Measurements from ENCODE around the gene ANKRD1.
"Not testable (repeated sequence)": the region's sequence is repeated elsewhere in the genome, so short reads cannot be mapped to it uniquely, and the experiment has no call there.

ANKRD1 gene

GRCh38 chr10:90885176-90885575 lies 35.7 kb downstream of the ANKRD1 start:
- Histone ChIP-seq H3K4me3 (ENCODE audit: insufficient read depth, low read depth, low read length) (no peak overlapping the region), H3K4me1 (ENCODE audit: control insufficient read depth, insufficient read depth, low read length) (no peaks in the 10 kb centered on the region), H3K36me3 (ENCODE audit: control insufficient read depth, insufficient read depth, low read length) (peaks cover 36% of the 10 kb centered on the region), H3K27me3 (ENCODE audit: control insufficient read depth, insufficient read depth, low read length, poor library complexity, severe bottlenecking) (no peaks in the 10 kb centered on the region), H3K27ac (ENCODE audit: insufficient read depth, low read depth, low read length, poor library complexity, severe bottlenecking) (no peak overlapping the region), H3K9me3 (ENCODE audit: control insufficient read depth, low read length) (no peaks in the 10 kb centered on the region)
- WGBS, 2 experiments = 82 to 87% methylated on average over 1 of the region's 1 CpG

GRCh38 chr10:90884431-90884830 lies 36.5 kb downstream of the ANKRD1 start:
- WGBS, 2 experiments = 94 to 98% methylated on average over 2 to 3 of the region's 3 CpGs
- H3K27ac ChIP-seq (ENCODE audit: insufficient read depth, low read depth, low read length, poor library complexity, severe bottlenecking) = no peak overlapping the region
- H3K9me3 ChIP-seq (ENCODE audit: control insufficient read depth, low read length) = no peaks in the 10 kb centered on the region
- H3K4me3 ChIP-seq (ENCODE audit: insufficient read depth, low read depth, low read length) = no peak overlapping the region
- H3K27me3 ChIP-seq (ENCODE audit: control insufficient read depth, insufficient read depth, low read length, poor library complexity, severe bottlenecking) = no peaks in the 10 kb centered on the region
- peaks cover 38% of the 10 kb centered on the region for H3K36me3 ChIP-seq (ENCODE audit: control insufficient read depth, insufficient read depth, low read length)
- H3K4me1 ChIP-seq (ENCODE audit: control insufficient read depth, insufficient read depth, low read length) = no peaks in the 10 kb centered on the region

- H3K4me3 ChIP-seq (ENCODE audit: insufficient read depth, low read depth, low read length); H3K27ac ChIP-seq (ENCODE audit: insufficient read depth, low read depth, low read length, poor library complexity, severe bottlenecking); H3K9me3 ChIP-seq (ENCODE audit: control insufficient read depth, low read length); H3K4me1 ChIP-seq (ENCODE audit: control insufficient read depth, insufficient read depth, low read length); H3K27me3 ChIP-seq (ENCODE audit: control insufficient read depth, insufficient read depth, low read length, poor library complexity, severe bottlenecking): not testable (repeated sequence)
- peaks cover 28% of the 10 kb centered on the region for H3K36me3 ChIP-seq (ENCODE audit: control insufficient read depth, insufficient read depth, low read length)
- 87 to 89% methylated on average over 7 to 8 of the region's 8 CpGs for WGBS, 2 experiments
These were observed 40.7 kb downstream of the ANKRD1 start for GRCh38 chr10:90880059-90880719.

- H3K4me1 ChIP-seq (ENCODE audit: control insufficient read depth, insufficient read depth, low read length) = no peaks in the 10 kb centered on the region
- peaks cover 27% of the 10 kb centered on the region for H3K36me3 ChIP-seq (ENCODE audit: control insufficient read depth, insufficient read depth, low read length)
- 94% methylated on average over 2 of the region's 2 CpGs for WGBS, 2 experiments
These were observed 41.8 kb downstream of the ANKRD1 start for GRCh38 chr10:90879062-90879461.

GRCh38 chr10:90872648-90873020 lies 48.3 kb downstream of the ANKRD1 start:
- Histone ChIP-seq H3K4me1 (ENCODE audit: control insufficient read depth, insufficient read depth, low read length) (peaks cover 6% of the 10 kb centered on the region), H3K4me3 (ENCODE audit: insufficient read depth, low read depth, low read length) (peak overlapping the region; percentile 93), H3K27ac (ENCODE audit: insufficient read depth, low read depth, low read length, poor library complexity, severe bottlenecking) (no peak overlapping the region), H3K36me3 (ENCODE audit: control insufficient read depth, insufficient read depth, low read length) (peaks cover 18% of the 10 kb centered on the region), H3K9me3 (ENCODE audit: control insufficient read depth, low read length) (peaks cover 2% of the 10 kb centered on the region), H3K27me3 (ENCODE audit: control insufficient read depth, insufficient read depth, low read length, poor library complexity, severe bottlenecking) (no peaks in the 10 kb centered on the region)
- 54 to 61% methylated on average over 8 of the region's 8 CpGs for WGBS, 2 experiments

More at GRCh38 chr10:90879062-90879461, 41.8 kb downstream of the ANKRD1 start:
- Histone ChIP-seq H3K4me3 (ENCODE audit: insufficient read depth, low read depth, low read length) (no peak overlapping the region), H3K9me3 (ENCODE audit: control insufficient read depth, low read length) (no peaks in the 10 kb centered on the region), H3K27ac (ENCODE audit: insufficient read depth, low read depth, low read length, poor library complexity, severe bottlenecking) (no peak overlapping the region), H3K27me3 (ENCODE audit: control insufficient read depth, insufficient read depth, low read length, poor library complexity, severe bottlenecking) (no peaks in the 10 kb centered on the region)

- no peak within 1 kb of the TSS for H3K27ac ChIP-seq (ENCODE audit: insufficient read depth, low read depth, low read length, poor library complexity, severe bottlenecking)
- peak within 1 kb of the TSS; percentile 93 for H3K4me3 ChIP-seq (ENCODE audit: insufficient read depth, low read depth, low read length)
- H3K27me3 ChIP-seq (ENCODE audit: control insufficient read depth, insufficient read depth, low read length, poor library complexity, severe bottlenecking) = no peaks in the 10 kb centered on the region
- H3K4me1 ChIP-seq (ENCODE audit: control insufficient read depth, insufficient read depth, low read length) = peaks cover 6% of the 10 kb centered on the region
- H3K9me3 ChIP-seq (ENCODE audit: control insufficient read depth, low read length) = peaks cover 2% of the 10 kb centered on the region
- 1 to 2% methylated on average over 43 of the region's 43 CpGs for WGBS, 2 experiments
- peaks cover 16% of the 10 kb centered on the region for H3K36me3 ChIP-seq (ENCODE audit: control insufficient read depth, insufficient read depth, low read length)
These were observed 48.9 kb downstream of the ANKRD1 start, which contains the start of gene RPP30 for GRCh38 chr10:90871766-90872647. TSS of gene RPP30 (plus strand) at chr10:90871974. CDS start at chr10:90871987, 13 bp downstream.

- WGBS, 2 experiments = 3 to 4% methylated on average over 10 to 14 of the region's 14 CpGs
- Histone ChIP-seq H3K4me1 (ENCODE audit: control insufficient read depth, insufficient read depth, low read length) (peaks cover 6% of the 10 kb centered on the region), H3K4me3 (ENCODE audit: insufficient read depth, low read depth, low read length) (peak overlapping the region; percentile 93), H3K27me3 (ENCODE audit: control insufficient read depth, insufficient read depth, low read length, poor library complexity, severe bottlenecking) (no peaks in the 10 kb centered on the region), H3K27ac (ENCODE audit: insufficient read depth, low read depth, low read length, poor library complexity, severe bottlenecking) (no peak overlapping the region), H3K9me3 (ENCODE audit: control insufficient read depth, low read length) (peaks cover 2% of the 10 kb centered on the region), H3K36me3 (ENCODE audit: control insufficient read depth, insufficient read depth, low read length) (peaks cover 10% of the 10 kb centered on the region)
These were observed 49.6 kb downstream of the ANKRD1 start for GRCh38 chr10:90871279-90871765.

GRCh38 chr10:90866050-90866598 lies 54.8 kb downstream of the ANKRD1 start:
- H3K27ac ChIP-seq (ENCODE audit: insufficient read depth, low read depth, low read length, poor library complexity, severe bottlenecking) = no peak overlapping the region
- 92 to 94% methylated on average over 4 of the region's 4 CpGs for WGBS, 2 experiments
- H3K36me3 ChIP-seq (ENCODE audit: control insufficient read depth, insufficient read depth, low read length) = no peaks in the 10 kb centered on the region
- H3K4me1 ChIP-seq (ENCODE audit: control insufficient read depth, insufficient read depth, low read length) = no peaks in the 10 kb centered on the region
- H3K4me3 ChIP-seq (ENCODE audit: insufficient read depth, low read depth, low read length) = no peak overlapping the region
- no peaks in the 10 kb centered on the region for H3K27me3 ChIP-seq (ENCODE audit: control insufficient read depth, insufficient read depth, low read length, poor library complexity, severe bottlenecking)
- peaks cover 2% of the 10 kb centered on the region for H3K9me3 ChIP-seq (ENCODE audit: control insufficient read depth, low read length)

GRCh38 chr10:90865401-90865800 lies 55.5 kb downstream of the ANKRD1 start:
- H3K27ac ChIP-seq (ENCODE audit: insufficient read depth, low read depth, low read length, poor library complexity, severe bottlenecking) = no peak overlapping the region
- H3K27me3 ChIP-seq (ENCODE audit: control insufficient read depth, insufficient read depth, low read length, poor library complexity, severe bottlenecking) = no peaks in the 10 kb centered on the region
- H3K9me3 ChIP-seq (ENCODE audit: control insufficient read depth, low read length) = peaks cover 2% of the 10 kb centered on the region
- H3K36me3 ChIP-seq (ENCODE audit: control insufficient read depth, insufficient read depth, low read length) = no peaks in the 10 kb centered on the region
- no peak overlapping the region for H3K4me3 ChIP-seq (ENCODE audit: insufficient read depth, low read depth, low read length)
- 88 to 93% methylated on average over 3 of the region's 3 CpGs for whole genome bisulfite sequencing, 2 experiments
- H3K4me1 ChIP-seq (ENCODE audit: control insufficient read depth, insufficient read depth, low read length) = no peaks in the 10 kb centered on the region
